ENCODE measurements around the gene EYS.

GRCh38 chr6:63706630-63707029 is 2000.4 kb downstream of the EYS start:
- TF ChIP-seq CTCF (IDR thresholded peaks at IDR 0.05; ENCODE audit: control extremely low read depth in 1 of 3, insufficient read depth in 1 of 3, low read depth in 1 of 3, low read length in 3 of 3) (no peak), POLR2A (IDR thresholded peaks at IDR 0.05; ENCODE audit: control extremely low read depth in 1 of 2, low read depth in 2 of 2, low read length in 2 of 2) (no peak)

Data from H1 (cell line).